Activated T-helper 1 cell treated with Interleukin-2 at 50 U/mL for 16 hours (primary cell): ENCODE measurements around the gene SRGAP3.

ENCODE experiments used
- DNase-seq: peaks from one replicate; pipeline ENCODE4 v3.0.0-alpha.2; 2020; ENCODE audit warnings: low read depth

SRGAP3 gene

DNA sequence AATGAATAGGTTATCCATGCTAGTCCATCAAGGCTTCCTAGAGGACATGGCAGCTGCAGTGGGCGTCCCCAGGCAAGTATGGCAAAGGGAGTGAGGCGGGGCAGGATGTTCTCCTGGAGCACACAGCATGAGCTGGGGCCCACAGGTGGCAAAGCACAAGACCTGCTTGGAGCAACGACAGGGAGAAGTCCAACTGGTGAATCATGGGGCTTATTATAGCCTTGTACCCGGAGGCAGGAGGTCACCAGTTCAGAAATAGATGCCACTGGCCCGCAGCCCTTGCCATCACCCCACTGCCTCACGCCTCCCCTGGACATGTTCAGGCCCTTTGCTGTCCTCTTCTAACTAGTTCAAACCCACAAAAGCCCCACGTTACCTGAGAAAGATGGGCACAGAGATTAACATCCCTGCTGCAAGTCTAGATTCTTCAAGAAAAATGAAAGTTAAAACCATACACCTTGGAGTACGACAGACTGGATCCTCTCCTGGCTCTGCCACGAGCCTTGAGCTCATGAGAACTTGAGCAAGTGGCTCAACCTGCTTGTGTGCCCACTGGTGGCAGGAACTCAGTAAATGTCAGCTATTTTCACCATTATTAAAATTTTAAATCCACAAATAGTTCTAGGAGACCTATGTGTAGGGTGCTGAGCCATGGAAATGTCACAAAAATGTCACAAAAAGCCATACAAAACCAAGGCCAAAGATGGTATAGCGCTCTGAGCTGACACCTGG lies 1.8 kb upstream of the SRGAP3 start:
- no peak for DNase-seq

DNA sequence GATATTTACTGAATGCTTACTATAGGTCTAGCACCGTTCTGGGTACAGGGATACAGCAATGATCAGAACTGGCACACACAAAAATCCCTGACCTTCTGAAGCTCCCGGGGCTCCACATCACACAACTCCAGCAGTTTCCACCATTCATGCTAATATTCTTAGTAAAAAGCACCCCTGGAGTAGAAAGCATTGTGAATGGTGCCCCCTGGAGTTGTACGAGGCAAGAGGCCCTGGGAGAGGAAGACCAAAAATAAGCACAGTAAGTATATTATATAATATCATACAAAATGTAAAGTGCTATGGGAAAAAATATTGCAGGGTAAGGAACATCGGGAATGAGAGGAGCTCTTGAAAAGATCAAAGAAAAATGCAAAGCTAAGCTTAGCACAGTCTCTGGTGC lies 790 bp upstream of the SRGAP3 start:
- no peak for DNase-seq

DNA sequence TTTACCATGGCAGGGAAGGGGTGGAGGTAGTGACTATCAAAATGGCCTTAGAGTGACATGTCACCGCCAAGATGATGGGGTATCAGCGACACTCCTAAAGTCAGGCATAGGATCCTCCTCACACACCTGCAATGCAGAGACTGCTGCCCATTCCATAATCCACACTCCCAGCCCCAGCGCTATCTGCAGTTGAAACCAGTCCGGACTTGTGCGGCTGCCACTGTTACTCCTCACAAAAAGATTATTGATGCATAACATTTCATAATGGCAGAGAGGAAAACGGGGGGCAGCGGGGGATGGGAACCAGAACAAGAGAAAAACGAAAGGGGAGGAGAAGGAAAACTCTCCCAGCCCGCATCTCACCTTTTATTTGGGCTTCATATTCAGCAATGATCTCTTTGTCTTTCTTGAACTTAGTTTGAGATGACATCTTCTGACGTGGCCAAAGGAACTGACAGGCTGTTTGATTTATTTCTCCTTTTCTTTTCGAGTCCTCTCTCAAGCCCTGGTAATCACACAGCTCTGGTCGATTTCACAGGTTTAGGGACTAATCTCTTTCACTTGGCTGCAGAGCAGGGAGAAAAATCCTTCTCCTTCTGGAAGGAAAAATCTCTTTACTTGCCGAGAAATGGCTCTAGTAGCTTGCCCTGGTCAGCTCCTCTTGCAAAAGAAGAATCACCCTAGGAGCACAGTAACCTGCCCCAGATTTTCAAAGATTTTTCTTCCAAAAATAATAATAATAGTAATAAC lies 749 bp downstream of the SRGAP3 start:
- no peak for DNase-seq

DNA sequence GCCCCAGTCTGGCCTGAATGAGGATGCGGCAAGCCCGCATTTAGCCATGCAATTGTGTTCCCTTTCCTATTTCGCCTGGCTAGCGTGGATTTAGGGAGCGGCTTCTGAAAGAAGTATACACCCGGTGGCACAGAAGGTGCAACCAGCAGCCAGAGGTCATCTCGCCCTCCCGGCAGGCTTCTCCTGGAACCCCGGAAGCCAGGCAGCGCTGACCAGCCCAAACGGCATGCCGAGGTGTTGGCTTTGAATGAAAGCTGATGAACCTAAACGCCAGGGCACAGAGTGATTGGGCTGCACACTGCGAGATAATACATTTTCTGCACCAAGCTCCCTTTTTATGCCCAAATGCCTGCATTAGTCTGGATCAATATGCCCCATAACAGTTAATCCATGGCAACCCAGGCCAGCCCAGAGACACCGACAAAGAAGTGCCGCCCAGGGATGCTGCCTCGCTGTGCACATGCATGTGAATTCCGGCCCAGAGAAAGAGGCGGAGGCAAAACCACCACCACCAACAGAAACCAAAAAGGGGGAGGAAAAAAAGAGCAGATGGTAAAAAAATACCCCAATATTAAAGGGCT lies 1.4 kb downstream of the SRGAP3 start:
- no peak for DNase-seq

DNA sequence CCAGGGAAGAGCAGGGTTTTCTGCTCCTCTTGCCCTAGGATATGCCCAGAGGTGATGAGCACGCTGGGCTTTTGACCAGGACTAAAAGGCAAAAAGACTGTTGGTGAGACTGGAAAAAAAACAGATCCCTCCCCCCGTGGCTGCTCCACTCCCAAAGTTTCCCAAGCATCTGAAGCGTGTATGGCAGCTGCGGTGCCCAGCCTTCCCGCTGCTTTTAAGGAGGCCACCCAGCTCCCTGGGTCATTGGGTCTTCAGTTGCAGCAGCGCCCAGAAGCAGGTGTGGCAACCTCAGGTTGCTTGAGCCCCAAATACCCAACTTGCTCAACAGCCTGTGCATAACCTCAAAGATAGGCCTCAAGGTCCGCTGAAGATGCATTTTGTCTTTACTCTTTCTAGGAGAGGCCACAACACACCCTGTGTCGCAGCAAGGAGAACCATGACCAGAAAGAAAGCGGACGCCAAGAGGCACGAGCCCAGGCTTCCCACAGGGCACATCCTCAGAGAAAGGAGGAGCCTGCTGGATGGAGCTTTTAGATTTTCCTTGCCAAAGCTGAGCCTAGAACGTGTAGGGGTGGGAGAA lies 2.0 kb downstream of the SRGAP3 start:
- DNase-seq: no peak

DNA sequence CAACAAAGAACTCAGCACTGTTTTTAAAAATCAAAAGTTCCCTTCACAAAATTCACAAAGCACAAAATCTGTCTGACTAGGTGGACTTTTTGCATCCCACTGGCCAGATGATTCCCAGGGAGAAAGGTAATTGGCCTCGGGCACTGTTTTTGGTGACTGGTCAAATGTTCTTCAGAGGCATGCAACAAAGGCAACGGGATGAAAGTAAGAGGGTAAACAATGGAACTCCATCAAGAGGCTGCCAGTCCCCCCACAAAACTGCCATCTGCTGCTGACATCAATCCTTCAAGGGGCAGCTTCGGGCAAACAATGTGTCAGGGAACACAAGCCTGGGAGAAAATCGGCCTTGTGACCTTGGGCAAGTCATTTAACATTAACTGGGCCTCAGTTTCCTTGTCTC lies 3.3 kb downstream of the SRGAP3 start:
- DNase-seq: no peak

DNA sequence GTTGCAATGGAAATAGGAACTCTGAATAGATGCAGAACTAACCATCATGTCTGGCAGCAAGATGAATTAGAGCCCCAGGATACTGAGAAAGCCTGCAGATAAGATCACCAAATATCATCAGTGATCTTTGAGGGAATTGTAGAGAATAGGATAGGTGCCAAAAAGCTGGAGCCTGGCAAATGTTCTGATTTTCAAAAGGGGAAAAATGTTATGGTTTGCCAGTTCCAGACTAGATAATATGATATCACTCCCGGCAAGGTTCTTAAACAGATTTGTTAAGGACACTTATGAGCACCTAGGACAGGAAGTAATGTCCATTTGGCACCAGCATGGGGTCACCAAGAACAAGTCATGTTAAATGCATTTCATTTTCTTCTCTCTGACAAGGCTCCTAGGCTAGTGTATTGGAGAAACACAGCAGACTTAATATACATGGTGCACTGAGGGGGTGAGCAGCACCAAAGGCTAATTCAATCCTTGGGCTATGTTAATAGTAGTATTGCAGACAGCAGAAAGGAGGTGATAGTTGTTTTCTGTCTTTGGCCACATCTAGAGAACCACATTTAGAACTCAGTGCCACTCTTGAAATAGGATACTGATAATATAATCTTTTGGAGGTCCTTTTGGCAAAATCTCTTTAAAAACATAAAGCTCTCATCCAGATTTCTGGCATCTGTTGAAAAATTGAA lies 4.8 kb downstream of the SRGAP3 start:
- no peak for DNase-seq

DNA sequence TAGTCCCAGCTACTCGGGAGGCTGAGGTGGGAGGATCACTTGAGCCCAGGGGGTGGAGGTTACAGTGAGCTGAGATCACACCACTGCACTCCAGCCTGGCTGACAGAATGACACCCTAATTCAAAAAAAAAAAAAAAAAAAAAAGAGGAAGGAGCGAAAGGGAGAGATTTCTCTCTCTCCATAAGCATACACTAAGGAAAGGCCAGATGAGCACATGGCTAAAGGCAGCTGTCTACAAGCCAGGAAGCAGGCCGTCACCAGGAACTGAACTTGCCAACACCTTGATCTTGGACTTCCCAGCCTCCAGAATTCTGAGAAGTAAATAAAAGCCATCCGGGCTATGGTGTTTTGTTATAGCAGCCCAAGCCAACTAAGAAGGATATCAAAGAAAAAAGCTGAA lies 7.5 kb downstream of the SRGAP3 start:
- DNase-seq: no peak

DNA sequence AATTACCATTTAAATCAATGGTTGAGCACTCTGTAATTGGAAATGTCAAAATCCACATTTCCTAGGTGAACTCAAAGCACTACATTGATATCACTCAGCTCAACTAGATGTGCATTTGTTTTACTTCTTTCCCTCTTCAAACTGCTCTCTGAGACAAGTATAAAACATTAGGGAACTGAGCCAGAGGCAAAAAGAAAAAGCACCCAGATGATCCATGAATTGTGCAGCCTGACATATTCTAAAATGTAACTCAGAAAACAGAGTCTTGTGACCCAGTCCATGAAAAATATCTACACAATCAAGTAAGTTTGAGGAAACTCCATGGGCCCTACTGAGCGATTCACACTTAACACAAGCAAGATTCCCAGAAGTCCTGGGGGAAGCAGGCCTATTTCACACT lies 9.8 kb downstream of the SRGAP3 start:
- DNase-seq: no peak

DNA sequence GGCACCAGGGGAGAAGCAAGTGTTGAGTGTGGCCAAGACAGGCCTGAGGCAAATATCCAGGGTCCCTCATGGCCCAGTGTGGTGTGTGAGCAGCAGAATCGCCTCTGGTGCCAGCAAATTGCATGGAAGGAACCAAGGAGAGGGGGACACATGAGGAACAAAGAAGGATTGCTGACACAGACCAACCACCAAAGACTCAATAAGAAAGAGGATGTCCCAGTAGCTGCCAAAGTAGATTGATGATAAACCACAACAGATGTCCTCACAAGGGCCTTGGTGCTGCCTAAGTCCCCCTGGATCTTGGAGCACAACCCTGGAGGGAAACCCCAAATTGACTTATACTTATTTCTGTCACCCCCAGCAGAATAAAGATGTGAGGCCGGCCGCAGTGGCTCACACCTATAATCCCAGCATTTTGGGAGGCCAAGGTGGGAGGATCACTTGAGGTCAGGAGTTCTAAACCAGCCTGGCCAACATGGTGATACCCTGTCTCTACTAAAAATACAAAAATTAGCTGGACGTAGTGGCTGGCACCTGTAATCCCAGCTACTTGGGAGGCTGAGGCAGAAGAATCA lies 10.6 kb downstream of the SRGAP3 start:
- no peak for DNase-seq

DNA sequence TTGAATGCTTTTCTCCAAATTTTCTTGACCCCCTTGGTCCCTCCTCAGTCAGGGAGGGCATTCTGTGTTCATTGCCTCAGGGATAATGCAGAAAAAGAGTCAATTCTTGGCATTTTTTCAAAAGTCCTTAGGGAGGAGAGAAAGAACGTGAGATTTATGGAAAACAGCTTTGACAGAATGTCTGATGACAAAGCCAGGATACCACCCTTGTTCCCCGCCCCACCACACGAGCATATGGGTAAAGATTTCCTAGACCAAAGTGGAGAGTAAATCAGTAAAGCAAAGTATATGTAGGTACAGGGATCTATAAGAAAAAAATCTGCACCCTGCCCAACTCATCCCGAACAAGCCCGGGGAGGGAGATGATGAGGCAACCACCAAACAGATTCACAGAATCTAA lies 11.2 kb downstream of the SRGAP3 start:
- no peak for DNase-seq

DNA sequence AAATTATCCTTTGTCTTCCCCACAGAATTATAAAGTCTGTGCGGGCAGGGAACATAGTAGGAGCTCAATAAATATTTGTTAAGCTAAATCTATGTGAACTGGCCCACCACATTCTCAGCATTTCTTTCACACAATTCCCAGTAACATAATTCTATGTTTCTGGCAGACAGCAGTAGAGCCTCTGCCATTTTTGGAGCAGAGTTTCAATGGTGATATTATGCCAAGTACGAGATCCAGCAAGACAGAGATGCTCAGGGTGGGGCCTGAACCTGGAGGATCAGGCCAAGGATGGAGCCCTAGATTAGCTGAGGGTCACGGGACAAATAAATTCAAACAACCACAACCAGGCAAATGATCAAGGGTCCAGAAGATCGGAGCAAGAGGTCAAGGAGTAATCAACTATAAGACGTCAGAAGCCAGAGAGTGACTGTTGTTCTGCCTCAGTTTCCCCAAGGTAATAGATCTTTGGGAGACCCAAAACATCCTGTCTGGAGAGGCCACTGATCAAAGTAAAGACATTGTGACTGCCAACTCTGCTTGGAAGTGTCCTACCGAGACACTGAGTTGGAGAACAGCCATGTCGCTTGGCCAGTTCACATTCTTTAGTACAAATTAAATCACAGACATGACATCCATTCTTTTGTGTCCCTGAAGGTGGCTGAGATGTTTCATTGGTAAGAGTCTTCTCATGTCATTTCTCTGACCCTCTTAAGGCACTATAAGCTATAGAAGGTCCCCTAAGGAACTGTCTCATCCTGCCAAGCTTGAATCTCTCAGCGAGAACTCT lies 15.4 kb downstream of the SRGAP3 start:
- no peak for DNase-seq

DNA sequence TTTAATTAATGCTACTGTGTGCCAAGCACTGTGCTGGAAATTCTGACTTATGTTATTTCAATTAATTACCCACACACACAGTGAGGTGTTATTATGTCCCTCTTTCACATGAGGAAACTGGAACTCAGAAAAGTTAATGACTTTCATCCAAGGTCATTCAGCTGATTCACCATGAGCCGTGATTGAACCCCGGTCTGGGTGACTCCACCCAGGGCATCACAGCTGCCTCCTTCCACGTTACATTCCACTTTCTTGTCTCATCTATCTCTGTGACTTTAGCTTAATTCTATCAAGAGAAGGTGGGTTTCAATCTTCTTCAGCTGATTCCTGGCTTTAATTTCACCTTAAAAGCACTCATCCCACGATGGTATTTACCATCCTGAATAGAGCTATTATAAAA lies 16.3 kb downstream of the SRGAP3 start:
- DNase-seq: no peak

DNA sequence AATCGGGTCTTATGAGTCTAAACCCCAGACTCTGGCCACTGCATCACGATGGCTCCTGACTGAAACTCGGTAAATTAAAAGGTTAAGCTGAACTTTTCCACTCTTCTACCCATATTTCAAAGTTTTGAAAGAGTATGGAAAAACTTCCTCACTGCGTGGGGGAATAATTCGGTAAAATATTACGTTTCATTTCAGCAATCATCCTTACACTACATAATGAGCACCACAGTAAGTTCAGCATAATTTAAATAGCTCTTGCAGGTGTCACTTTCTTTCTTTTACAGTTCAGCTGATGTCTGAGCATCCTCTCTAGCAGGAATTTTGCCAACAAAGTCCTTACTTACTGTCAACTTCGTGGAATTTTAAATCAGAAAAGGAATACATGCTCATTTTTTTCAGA lies 17.5 kb downstream of the SRGAP3 start:
- DNase-seq: no peak

DNA sequence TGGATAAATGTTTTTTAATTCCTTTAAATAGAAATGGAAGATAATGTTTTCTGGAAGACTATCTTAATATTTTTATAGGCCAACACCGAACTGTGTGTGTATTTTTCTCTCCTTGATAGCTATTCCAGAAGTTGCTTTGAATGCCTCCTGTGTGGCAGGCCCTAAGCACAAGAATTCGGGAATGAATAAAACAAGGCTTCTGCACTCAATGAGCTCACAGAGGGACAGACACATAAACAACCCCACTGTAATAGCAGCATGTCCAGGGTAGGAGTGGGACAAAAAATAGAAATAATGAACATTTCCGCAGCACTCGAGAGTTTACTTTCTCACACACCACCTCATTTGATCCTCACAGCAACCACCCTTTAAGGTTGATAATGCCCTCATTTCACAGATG lies 18.0 kb downstream of the SRGAP3 start:
- no peak for DNase-seq

DNA sequence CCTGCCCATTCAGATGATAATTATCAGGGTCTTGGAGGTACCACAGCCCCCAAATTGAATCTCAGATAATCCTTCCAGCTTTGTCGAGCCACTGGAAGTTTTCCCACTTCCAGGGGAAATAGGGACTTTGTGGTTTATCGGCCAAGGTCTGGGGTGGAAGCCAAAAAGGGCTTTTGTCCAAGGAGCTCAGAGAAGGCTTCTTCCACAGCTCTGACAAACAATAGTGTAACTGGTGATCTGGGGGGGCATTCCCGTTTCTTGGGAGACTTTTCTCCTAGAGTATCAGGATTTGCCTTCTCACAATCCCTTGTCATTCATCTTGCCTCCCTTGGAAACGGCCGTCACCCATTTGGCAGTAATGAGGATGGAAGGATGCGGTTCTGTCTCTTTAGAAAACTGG lies 18.4 kb downstream of the SRGAP3 start:
- no peak for DNase-seq

DNA sequence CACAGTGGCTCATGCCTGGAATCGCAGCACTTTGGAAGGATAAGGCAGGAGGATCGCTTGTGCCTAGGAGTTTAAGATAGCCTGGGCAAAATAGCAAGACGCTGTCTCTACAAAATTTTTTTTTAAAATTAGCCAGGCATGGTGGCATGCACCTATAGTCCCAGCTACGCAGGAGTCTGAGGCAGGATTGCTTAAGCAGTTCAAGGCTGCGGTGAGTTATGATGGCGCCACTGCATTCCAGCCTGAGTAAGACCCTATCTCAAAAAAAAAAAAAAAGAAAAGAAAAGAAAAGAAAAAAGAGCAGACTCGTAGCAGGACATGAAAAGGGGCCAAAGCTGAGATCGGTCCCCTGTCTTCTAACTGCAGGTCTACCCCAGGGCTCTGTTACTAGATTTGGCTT lies 18.9 kb downstream of the SRGAP3 start:
- no peak for DNase-seq

DNA sequence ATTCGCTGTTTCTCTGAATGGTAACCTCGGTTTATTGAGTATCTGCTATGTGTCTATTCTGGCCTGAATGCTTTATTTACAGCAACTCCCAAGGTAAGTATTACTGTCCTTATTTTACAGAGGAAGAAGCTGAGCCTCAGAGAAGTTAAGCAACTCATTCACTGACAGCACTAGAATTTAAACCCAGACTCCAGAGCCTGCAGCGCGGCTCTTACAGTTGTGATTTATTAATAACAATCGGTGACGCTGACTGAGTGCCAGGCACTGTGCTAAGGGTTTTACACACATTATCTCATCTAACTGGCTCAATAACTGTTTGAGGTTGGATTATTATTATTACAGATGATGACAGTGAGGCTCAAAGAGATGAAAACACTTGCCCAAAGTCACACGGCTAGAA lies 19.6 kb downstream of the SRGAP3 start:
- DNase-seq: no peak

DNA sequence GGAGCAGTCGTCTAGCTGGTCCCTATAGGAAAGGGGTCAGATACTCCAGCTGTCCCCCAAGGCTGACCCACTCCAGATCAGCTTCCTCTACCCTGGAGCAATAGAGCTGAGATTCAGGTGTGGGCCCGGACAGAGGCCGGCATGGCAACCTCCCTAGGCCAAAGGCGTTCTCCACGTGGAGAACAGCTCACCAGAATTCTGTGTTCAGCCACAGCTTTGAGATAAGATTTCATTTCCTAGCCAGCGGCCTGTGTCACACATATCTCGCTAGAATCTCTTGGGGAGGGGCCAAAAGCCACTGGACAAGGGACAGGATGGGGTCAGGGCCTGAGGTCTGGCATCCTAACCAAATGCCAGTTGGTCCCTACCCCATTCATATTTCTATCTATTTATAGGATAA lies 20.1 kb downstream of the SRGAP3 start:
- no peak for DNase-seq

DNA sequence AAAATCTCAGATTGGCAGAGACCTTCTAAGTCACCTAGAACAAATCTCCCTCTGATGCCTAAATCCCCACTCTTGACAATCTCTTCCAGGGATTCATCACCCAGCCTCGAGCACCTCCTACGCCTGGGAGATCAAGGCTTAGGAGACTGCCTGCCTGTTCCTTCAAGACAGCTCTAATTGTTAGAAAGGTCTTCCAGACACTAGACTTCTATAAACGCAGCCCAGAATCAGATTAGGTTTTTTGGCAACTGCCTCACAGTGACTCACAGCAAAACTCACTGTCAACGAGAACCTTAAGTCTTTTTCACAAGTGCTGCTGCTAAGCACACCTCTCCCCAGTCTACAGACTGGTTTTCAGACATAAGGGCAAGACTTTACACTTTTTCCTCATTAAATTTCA lies 23.1 kb downstream of the SRGAP3 start:
- no peak for DNase-seq

DNA sequence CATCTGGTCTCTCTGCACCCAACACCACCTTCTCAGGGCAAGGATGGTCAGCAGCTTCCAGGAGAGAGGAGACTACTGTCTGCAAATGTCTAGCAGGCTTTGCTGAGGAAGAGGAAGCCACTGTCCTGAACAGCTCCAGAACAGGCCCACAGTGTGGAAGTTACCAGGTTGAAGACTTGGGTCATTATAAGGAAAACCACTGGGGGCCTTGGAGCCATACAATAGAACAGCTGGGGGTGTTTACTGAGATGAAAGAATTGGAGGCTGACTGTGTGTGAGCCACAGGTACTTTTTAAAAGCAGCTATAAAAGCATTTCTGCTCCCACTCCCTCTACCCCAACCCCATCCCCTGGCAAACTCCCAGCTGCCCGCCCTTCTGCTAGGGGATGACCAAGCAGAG lies 24.2 kb downstream of the SRGAP3 start:
- no peak for DNase-seq
